ENCODE results near the gene RAD51. TPM values are rescaled to one million over a fixed set of nuclear protein-coding genes. Genes with fewer than 3 reads are reported as not detected.

RAD51 gene
- total and polyA plus RNA-seq, 4 donors: 0.95 to 2.2 (median 1.2) TPM

- no peak overlapping the region for H3K27ac ChIP-seq (ENCODE audit: low read depth in 1 of 2, low read length in 1 of 2)
- no peak for ATAC-seq (ENCODE audit: insufficient read depth, low FRiP score)
- no peaks in the 10 kb centered on the region for H3K27me3 ChIP-seq (ENCODE audit: control insufficient read depth in 3 of 3, insufficient read depth in 3 of 3, low read length in 2 of 3)
- 92 to 95% methylated on average over 29 of the region's 29 CpGs for WGBS, 2 donors
- H3K9me3 ChIP-seq (ENCODE audit: control insufficient read depth in 4 of 4, insufficient read depth in 3 of 4, low read length in 3 of 4): no peaks in the 10 kb centered on the region
- no peak overlapping the region for H3K4me3 ChIP-seq
- peaks cover 2 to 22% (median 7%) of the 10 kb centered on the region in 4 donors for H3K36me3 ChIP-seq (ENCODE audit: control insufficient read depth in 4 of 4, insufficient read depth in 4 of 4, low read length in 4 of 4)
- no peak for DNase-seq
- peaks cover 0 to 25% (median 0%) of the 10 kb centered on the region in 5 donors for H3K4me1 ChIP-seq (ENCODE audit: control insufficient read depth in 5 of 5, insufficient read depth in 5 of 5, low read length in 5 of 5)
- TF ChIP-seq CTCF (IDR thresholded peaks at IDR 0.05; ENCODE audit: control extremely low read depth, extremely low read depth): no peak
- no peak overlapping the region for H3K9ac ChIP-seq (ENCODE audit: insufficient read depth in 1 of 2, low read length in 2 of 2)
Observed at GRCh38 chr15:40767838-40768500, 73.0 kb downstream of the RAD51 start.

GRCh38 chr15:40768521-40769273, 73.7 kb downstream of the RAD51 start:
- Histone ChIP-seq H3K27me3 (ENCODE audit: control insufficient read depth in 3 of 3, insufficient read depth in 3 of 3, low read length in 2 of 3) (no peaks in the 10 kb centered on the region), H3K4me3 (no peak overlapping the region), H3K27ac (ENCODE audit: low read depth in 1 of 2, low read length in 1 of 2) (peak overlapping the region in 1 of 2 donors; percentile 48), H3K9ac (ENCODE audit: insufficient read depth in 1 of 2, low read length in 2 of 2) (no peak overlapping the region), H3K4me1 (ENCODE audit: control insufficient read depth in 5 of 5, insufficient read depth in 5 of 5, low read length in 5 of 5) (peaks cover 0 to 18% (median 0%) of the 10 kb centered on the region in 5 donors), H3K9me3 (ENCODE audit: control insufficient read depth in 4 of 4, insufficient read depth in 3 of 4, low read length in 3 of 4) (no peaks in the 10 kb centered on the region), H3K36me3 (ENCODE audit: control insufficient read depth in 4 of 4, insufficient read depth in 4 of 4, low read length in 4 of 4) (peaks cover 5 to 26% (median 11%) of the 10 kb centered on the region in 4 donors)
- 61 to 64% methylated on average over 18 to 21 of the region's 21 CpGs for WGBS, 2 donors
- no peak for TF ChIP-seq CTCF (IDR thresholded peaks at IDR 0.05; ENCODE audit: control extremely low read depth, extremely low read depth)
- DNase-seq (no peak), ATAC-seq (ENCODE audit: insufficient read depth, low FRiP score) (no peak)

GRCh38 chr15:40769274-40770146, 74.5 kb downstream of the RAD51 start, which contains the start of gene C15orf62:
C15orf62 (plus strand) TSS chr15:40769980; CDS start chr15:40770496, 516 bp downstream.
- Histone ChIP-seq H3K9me3 (ENCODE audit: control insufficient read depth in 4 of 4, insufficient read depth in 3 of 4, low read length in 3 of 4) (no peaks in the 10 kb centered on the region), H3K4me3 (no peak within 1 kb of the TSS), H3K27me3 (ENCODE audit: control insufficient read depth in 3 of 3, insufficient read depth in 3 of 3, low read length in 2 of 3) (no peaks in the 10 kb centered on the region), H3K27ac (ENCODE audit: low read depth in 1 of 2, low read length in 1 of 2) (peak within 1 kb of the TSS in 1 of 2 donors; percentile 48), H3K4me1 (ENCODE audit: control insufficient read depth in 5 of 5, insufficient read depth in 5 of 5, low read length in 5 of 5) (peaks cover 0 to 15% (median 0%) of the 10 kb centered on the region in 5 donors), H3K36me3 (ENCODE audit: control insufficient read depth in 4 of 4, insufficient read depth in 4 of 4, low read length in 4 of 4) (peaks cover 7 to 31% (median 16%) of the 10 kb centered on the region in 4 donors), H3K9ac (ENCODE audit: insufficient read depth in 1 of 2, low read length in 2 of 2) (no peak within 1 kb of the TSS)
- WGBS, 2 donors: 32 to 41% methylated on average over 28 of the region's 28 CpGs
- ATAC-seq (ENCODE audit: insufficient read depth, low FRiP score) (peak; percentile 53), DNase-seq (no peak)
- no peak for TF ChIP-seq CTCF (IDR thresholded peaks at IDR 0.05; ENCODE audit: control extremely low read depth, extremely low read depth)
